HG03280 (cell line): ENCODE measurements around the gene NUP210.

Source experiments
- ATAC-seq: cut with Tn5 transposase; IDR thresholded peaks from one replicate; pipeline ENCODE4 v1.9.1; 2021; ENCODE audit warnings: mild to moderate bottlenecking, moderate library complexity; ENCODE audit not compliant: unreplicated experiment

The NUP210 gene

GRCh38 chr3:13332158-13332557, 88.0 kb downstream of the NUP210 start:
- ATAC-seq: peak; percentile 96

GRCh38 chr3:13329746-13330145, 90.4 kb downstream of the NUP210 start:
- no peak for ATAC-seq

- no peak for ATAC-seq
Measured at GRCh38 chr3:13325892-13326443, 94.2 kb downstream of the NUP210 start.

- ATAC-seq: no peak
Measured at GRCh38 chr3:13324835-13325501, 95.2 kb downstream of the NUP210 start.

GRCh38 chr3:13323822-13324221, 96.3 kb downstream of the NUP210 start:
- no peak for ATAC-seq

GRCh38 chr3:13322324-13322723, 97.8 kb downstream of the NUP210 start:
- no peak for ATAC-seq

- no peak for ATAC-seq
Measured at GRCh38 chr3:13319564-13320220, 100.4 kb downstream of the NUP210 start.

- ATAC-seq: no peak
Measured at GRCh38 chr3:13318626-13319470, 101.3 kb downstream of the NUP210 start.

- no peak for ATAC-seq
Measured at GRCh38 chr3:13317596-13318320, 102.4 kb downstream of the NUP210 start.

- ATAC-seq: no peak
Measured at GRCh38 chr3:13316603-13317002, 103.5 kb downstream of the NUP210 start.

GRCh38 chr3:13314877-13315276, 105.2 kb downstream of the NUP210 start:
- ATAC-seq: no peak

GRCh38 chr3:13313813-13314212, 106.3 kb downstream of the NUP210 start:
- ATAC-seq: no peak

GRCh38 chr3:13309004-13309403, 111.1 kb downstream of the NUP210 start:
- ATAC-seq: no peak

- no peak for ATAC-seq
Measured at GRCh38 chr3:13308380-13308801, 111.7 kb downstream of the NUP210 start.

GRCh38 chr3:13307041-13307440, 113.1 kb downstream of the NUP210 start:
- ATAC-seq: no peak

GRCh38 chr3:13305623-13306022, 114.5 kb downstream of the NUP210 start:
- no peak for ATAC-seq

GRCh38 chr3:13303410-13303809, 116.7 kb downstream of the NUP210 start:
- ATAC-seq: no peak

GRCh38 chr3:13301286-13301987, 118.7 kb downstream of the NUP210 start:
- ATAC-seq: no peak

- ATAC-seq: no peak
Measured at GRCh38 chr3:13300546-13301285, 119.4 kb downstream of the NUP210 start.
